SK-N-SH (cell line): ENCODE results near the gene ATP8A2. TPM values are rescaled to one million over a fixed set of nuclear protein-coding genes. Genes with fewer than 3 reads are reported as not detected.

Source experiments
- CTCF ChIA-PET: fragments of 300-600, 350-600 bp; formaldehyde crosslinking; extraction: SDS; loops from one replicate; lab custom pipeline; 2021; lab: Yijun Ruan, JAX
- POLR2A ChIA-PET: fragments of 350-600 bp; sonication (Branson Sonifier 250); formaldehyde crosslinking; extraction: SDS; loops from one replicate; lab custom pipeline; 2020; ENCODE audit warnings: antibody characterized with exemption, inconsistent platforms; lab: Yijun Ruan, JAX
- DNase-seq: peaks from one replicate; pipeline ENCODE4 v3.0.0; 2012
- H2AFZ ChIP-seq: fragments of 200-600 bp; sonication (generic); 2 replicates; pipeline ENCODE4 v1.8.1; 2016; ENCODE audit warnings: antibody characterized with exemption, mild to moderate bottlenecking, low read depth
- H3F3A ChIP-seq: fragments of 200-600 bp; sonication (generic); replicated peaks from 2 replicates; pipeline ENCODE3; 2016; ENCODE audit warnings: antibody characterized with exemption, mild to moderate bottlenecking; ENCODE audit not compliant: insufficient read depth
- H3K27ac ChIP-seq, 2 experiments: fragments of 200-500 bp in 1 of 2; fragments of 200-600 bp in 1 of 2; sonication (Bioruptor generic) in 1 of 2; sonication (generic), shearing (Covaris generic) in 1 of 2; 2 replicates each; pipeline versions ENCODE4 v1.5.1 to v1.6.1; 2014 to 2016; ENCODE audit warnings: low read depth in 2 of 2, inconsistent platforms in 1 of 2, low read length in 1 of 2, mild to moderate bottlenecking in 1 of 2, mixed read lengths in 1 of 2
- H3K27me3 ChIP-seq: fragments of 200-600 bp; sonication (generic), shearing (Covaris generic); 2 replicates; pipeline ENCODE4 v1.6.1; 2016; ENCODE audit warnings: mixed run types; ENCODE audit not compliant: insufficient read depth
- H3K36me3 ChIP-seq, 2 experiments: fragments of 200-500 bp in 1 of 2; fragments of 200-600 bp in 1 of 2; sonication (Bioruptor generic) in 1 of 2; sonication (generic) in 1 of 2; replicated peaks in 1 of 2; 2 replicates each; pipeline versions ENCODE3 to v1.5.1; 2014 to 2016; ENCODE audit warnings: low read length in 1 of 2, mild to moderate bottlenecking in 1 of 2; ENCODE audit not compliant: insufficient read depth in 2 of 2, control insufficient read depth in 1 of 2
- H3K4me1 ChIP-seq, 2 experiments: fragments of 200-500 bp in 1 of 2; fragments of 200-600 bp in 1 of 2; sonication (Bioruptor generic) in 1 of 2; sonication (generic), shearing (Covaris generic) in 1 of 2; 2 replicates each; pipeline versions ENCODE4 v1.5.1 to v1.6.1; 2014 to 2016; ENCODE audit warnings: low read depth in 1 of 2, low read length in 1 of 2, mixed run types in 1 of 2; ENCODE audit not compliant: insufficient read depth in 2 of 2, control insufficient read depth in 1 of 2
- H3K4me2 ChIP-seq: fragments of 200-600 bp; sonication (generic), shearing (Covaris generic); 2 replicates; pipeline ENCODE4 v1.6.1; 2017; ENCODE audit warnings: mixed run types
- H3K4me3 ChIP-seq, 2 experiments: fragments of 200-500 bp in 1 of 2; fragments of 200-600 bp in 1 of 2; sonication (Bioruptor generic) in 1 of 2; sonication (generic), shearing (Covaris generic) in 1 of 2; 2 replicates each; pipeline versions ENCODE4 v1.5.1 to v1.8.1; 2014 to 2016; ENCODE audit warnings: low read depth in 2 of 2, inconsistent platforms in 1 of 2, low read length in 1 of 2, mild to moderate bottlenecking in 1 of 2, mixed read lengths in 1 of 2, moderate library complexity in 1 of 2
- H3K79me2 ChIP-seq: fragments of 200-600 bp; sonication (generic); 2 replicates; pipeline ENCODE4 v1.8.1; 2017; ENCODE audit warnings: mild to moderate bottlenecking; ENCODE audit not compliant: insufficient read depth
- H3K9ac ChIP-seq: fragments of 200-600 bp; sonication (generic); 2 replicates; pipeline ENCODE4 v1.6.1; 2017; ENCODE audit warnings: mixed run types
- H3K9me2 ChIP-seq: fragments of 200-600 bp; sonication (generic); 2 replicates; pipeline ENCODE4 v1.6.1; 2017; ENCODE audit warnings: mixed run types
- H3K9me3 ChIP-seq: fragments of 200-600 bp; sonication (generic); 2 replicates; pipeline ENCODE4 v1.6.1; 2017; ENCODE audit warnings: mixed run types, mild to moderate bottlenecking, moderate library complexity
- H4K20me1 ChIP-seq: fragments of 200-600 bp; sonication (generic); 2 replicates; pipeline ENCODE4 v1.6.1; 2017; ENCODE audit warnings: mild to moderate bottlenecking, mixed run types; ENCODE audit not compliant: insufficient read depth
- CHD2 ChIP-seq: fragments of 150-350 bp; IDR thresholded peaks from 2 replicates; pipeline ENCODE4 v1.6.1; 2018; ENCODE audit warnings: low read length; ENCODE audit not compliant: partially characterized antibody
- ELF1 ChIP-seq: IDR thresholded peaks from 2 replicates; pipeline ENCODE4 v1.4.0; 2012
- EP300 ChIP-seq, 2 experiments: IDR thresholded peaks; 2 replicates each; pipeline versions ENCODE4 v1.4.0 to v1.6.1; 2012; ENCODE audit warnings: borderline replicate concordance in 1 of 2, low read depth in 1 of 2, low read length in 1 of 2
- EZH2phosphoT487 ChIP-seq: fragments of 200-600 bp; sonication (generic); IDR thresholded peaks from 2 replicates; pipeline ENCODE4 v1.6.1; 2017; ENCODE audit warnings: low read depth, mixed run types, mild to moderate bottlenecking, antibody characterized with exemption, moderate library complexity, borderline replicate concordance
- GATA2 ChIP-seq: sonication (generic); formaldehyde crosslinking; IDR thresholded peaks from 2 replicates; pipeline ENCODE4 v1.5.0; 2020; ENCODE audit warnings: mild to moderate bottlenecking, missing genetic modification reagents
- JUND ChIP-seq: IDR thresholded peaks from 2 replicates; pipeline ENCODE4 v1.4.0; 2012
- NFIC ChIP-seq: IDR thresholded peaks from 2 replicates; pipeline ENCODE4 v1.4.0; 2012; ENCODE audit warnings: borderline replicate concordance
- NRF1 ChIP-seq: IDR thresholded peaks from 2 replicates; pipeline ENCODE4 v1.6.1; 2012; ENCODE audit warnings: low read depth, mild to moderate bottlenecking, low read length
- POLR2AphosphoS5 ChIP-seq: IDR thresholded peaks from 2 replicates; pipeline ENCODE4 v1.6.1; 2012; ENCODE audit warnings: low read depth, low read length
- RAD21 ChIP-seq: IDR thresholded peaks from 2 replicates; pipeline ENCODE4 v1.6.1; 2012; ENCODE audit warnings: mild to moderate bottlenecking, low read length
- SIN3A ChIP-seq: IDR thresholded peaks from 2 replicates; pipeline ENCODE4 v1.6.1; 2012; ENCODE audit warnings: low read depth, mild to moderate bottlenecking, low read length, moderate library complexity, borderline replicate concordance
- SMC3 ChIP-seq: IDR thresholded peaks from 2 replicates; pipeline ENCODE4 v1.6.1; 2012; ENCODE audit warnings: low read depth, low read length, improper control_type of control experiment
- TAF1 ChIP-seq: IDR thresholded peaks from 2 replicates; pipeline ENCODE4 v1.6.1; 2012; ENCODE audit warnings: low read depth, mild to moderate bottlenecking, low read length, moderate library complexity, borderline replicate concordance
- WGBS: methylation state at CpG from one replicate; pipeline ENCODE4 v1.1.6; 2017; ENCODE audit warnings: low lambda C conversion rate; 5-methylcytosine and 5-hydroxymethylcytosine counted together
- polyA plus RNA-seq, 3 experiments: library from polyadenylated mRNA; depleted of rRNA; stranded (reverse); fragments of >200 nt; gene quantifications; 2 replicates each; pipeline ENCODE4 v1.2.3, GENCODE V29; 2012
- TF ChIP-seq, protein P1 (sequence below): fragments of 200-600 bp; sonication (generic); IDR thresholded peaks from 2 replicates; pipeline ENCODE4 v1.6.1; 2017; ENCODE audit warnings: antibody characterized with exemption, mild to moderate bottlenecking, moderate library complexity
- TF ChIP-seq, protein P2 (sequence below): IDR thresholded peaks from 2 replicates; pipeline ENCODE4 v1.6.1; 2012; ENCODE audit warnings: mild to moderate bottlenecking, low read depth, low read length, moderate library complexity
- TF ChIP-seq, protein P3 (sequence below): fragments of 150-350 bp; IDR thresholded peaks from 2 replicates; pipeline ENCODE4 v1.6.1; 2017; ENCODE audit warnings: antibody characterized with exemption, low read length, low read depth, borderline replicate concordance
- TF ChIP-seq, protein P4 (sequence below): IDR thresholded peaks from 2 replicates; pipeline ENCODE4 v1.4.0; 2012; ENCODE audit warnings: low read depth
- TF ChIP-seq, protein P5 (sequence below): fragments of 150-350 bp; IDR thresholded peaks from 2 replicates; pipeline ENCODE4 v1.6.1; 2016; ENCODE audit warnings: mild to moderate bottlenecking, low read depth, low read length
- TF ChIP-seq, protein P6 (sequence below): IDR thresholded peaks from 2 replicates; pipeline ENCODE4 v1.4.0; 2012; ENCODE audit warnings: low read depth, borderline replicate concordance
- TF ChIP-seq, protein P7 (sequence below): IDR thresholded peaks from 2 replicates; pipeline ENCODE4; 2012

Gene ATP8A2
- polyA plus RNA-seq, 1 of the 3 experiments (the other 2 are of a cell fraction) = 0.02 TPM

DNA sequence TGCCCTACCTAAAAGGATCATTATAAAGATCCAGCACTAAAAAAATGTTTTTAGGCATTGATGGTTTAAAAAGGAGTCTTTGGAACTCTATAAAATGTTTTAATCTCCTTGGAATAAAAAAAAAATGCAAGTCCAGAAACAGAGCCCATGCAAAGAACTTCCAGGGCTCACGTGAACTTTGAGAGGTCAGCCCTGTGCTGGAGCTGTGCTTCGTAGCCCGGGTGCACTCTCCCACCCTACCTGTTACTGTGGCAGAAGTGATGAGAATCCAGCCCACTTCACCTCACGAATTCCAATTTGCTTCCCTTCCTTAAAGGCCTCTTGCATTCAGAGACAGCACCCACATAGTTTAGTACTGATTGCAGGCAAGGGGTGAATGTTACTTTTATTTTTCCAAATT lies 412.3 kb downstream of the ATP8A2 start:
- no peaks in the 10 kb centered on the region for H4K20me1 ChIP-seq
- H3K9ac ChIP-seq = no peak overlapping the region
- no peak overlapping the region for H3K27ac ChIP-seq
- H2AFZ ChIP-seq = no peak overlapping the region
- H3K4me3 ChIP-seq = no peak overlapping the region
- 30% methylated on average over 4 of the region's 4 CpGs for WGBS
- DNase-seq = no peak
- H3K4me2 ChIP-seq = no peak overlapping the region
- no peaks in the 10 kb centered on the region for H3K4me1 ChIP-seq
- H3K27me3 ChIP-seq = no peaks in the 10 kb centered on the region
- H3K79me2 ChIP-seq = no peaks in the 10 kb centered on the region
- CTCF ChIA-PET = no interaction called here
- H3K9me3 ChIP-seq = no peaks in the 10 kb centered on the region
- H3K9me2 ChIP-seq = no peaks in the 10 kb centered on the region
- no peaks in the 10 kb centered on the region for H3F3A ChIP-seq
- TF ChIP-seq SIN3A (no peak), EZH2phosphoT487 (no peak), SMC3 (no peak), TAF1 (no peak), NFIC (no peak), POLR2AphosphoS5 (no peak), RAD21 (no peak), EP300 (IDR thresholded peaks at IDR 0.05; ENCODE audit: borderline replicate concordance in 1 of 2, low read depth in 1 of 2, low read length in 1 of 2) (no peak), NRF1 (no peak), CHD2 (no peak), JUND (no peak), ELF1 (no peak), GATA2 (CRISPR knock-in tag) (no peak)
- TF ChIP-seq, protein P1, sequence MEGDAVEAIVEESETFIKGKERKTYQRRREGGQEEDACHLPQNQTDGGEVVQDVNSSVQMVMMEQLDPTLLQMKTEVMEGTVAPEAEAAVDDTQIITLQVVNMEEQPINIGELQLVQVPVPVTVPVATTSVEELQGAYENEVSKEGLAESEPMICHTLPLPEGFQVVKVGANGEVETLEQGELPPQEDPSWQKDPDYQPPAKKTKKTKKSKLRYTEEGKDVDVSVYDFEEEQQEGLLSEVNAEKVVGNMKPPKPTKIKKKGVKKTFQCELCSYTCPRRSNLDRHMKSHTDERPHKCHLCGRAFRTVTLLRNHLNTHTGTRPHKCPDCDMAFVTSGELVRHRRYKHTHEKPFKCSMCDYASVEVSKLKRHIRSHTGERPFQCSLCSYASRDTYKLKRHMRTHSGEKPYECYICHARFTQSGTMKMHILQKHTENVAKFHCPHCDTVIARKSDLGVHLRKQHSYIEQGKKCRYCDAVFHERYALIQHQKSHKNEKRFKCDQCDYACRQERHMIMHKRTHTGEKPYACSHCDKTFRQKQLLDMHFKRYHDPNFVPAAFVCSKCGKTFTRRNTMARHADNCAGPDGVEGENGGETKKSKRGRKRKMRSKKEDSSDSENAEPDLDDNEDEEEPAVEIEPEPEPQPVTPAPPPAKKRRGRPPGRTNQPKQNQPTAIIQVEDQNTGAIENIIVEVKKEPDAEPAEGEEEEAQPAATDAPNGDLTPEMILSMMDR = no peak
- TF ChIP-seq, protein P2, sequence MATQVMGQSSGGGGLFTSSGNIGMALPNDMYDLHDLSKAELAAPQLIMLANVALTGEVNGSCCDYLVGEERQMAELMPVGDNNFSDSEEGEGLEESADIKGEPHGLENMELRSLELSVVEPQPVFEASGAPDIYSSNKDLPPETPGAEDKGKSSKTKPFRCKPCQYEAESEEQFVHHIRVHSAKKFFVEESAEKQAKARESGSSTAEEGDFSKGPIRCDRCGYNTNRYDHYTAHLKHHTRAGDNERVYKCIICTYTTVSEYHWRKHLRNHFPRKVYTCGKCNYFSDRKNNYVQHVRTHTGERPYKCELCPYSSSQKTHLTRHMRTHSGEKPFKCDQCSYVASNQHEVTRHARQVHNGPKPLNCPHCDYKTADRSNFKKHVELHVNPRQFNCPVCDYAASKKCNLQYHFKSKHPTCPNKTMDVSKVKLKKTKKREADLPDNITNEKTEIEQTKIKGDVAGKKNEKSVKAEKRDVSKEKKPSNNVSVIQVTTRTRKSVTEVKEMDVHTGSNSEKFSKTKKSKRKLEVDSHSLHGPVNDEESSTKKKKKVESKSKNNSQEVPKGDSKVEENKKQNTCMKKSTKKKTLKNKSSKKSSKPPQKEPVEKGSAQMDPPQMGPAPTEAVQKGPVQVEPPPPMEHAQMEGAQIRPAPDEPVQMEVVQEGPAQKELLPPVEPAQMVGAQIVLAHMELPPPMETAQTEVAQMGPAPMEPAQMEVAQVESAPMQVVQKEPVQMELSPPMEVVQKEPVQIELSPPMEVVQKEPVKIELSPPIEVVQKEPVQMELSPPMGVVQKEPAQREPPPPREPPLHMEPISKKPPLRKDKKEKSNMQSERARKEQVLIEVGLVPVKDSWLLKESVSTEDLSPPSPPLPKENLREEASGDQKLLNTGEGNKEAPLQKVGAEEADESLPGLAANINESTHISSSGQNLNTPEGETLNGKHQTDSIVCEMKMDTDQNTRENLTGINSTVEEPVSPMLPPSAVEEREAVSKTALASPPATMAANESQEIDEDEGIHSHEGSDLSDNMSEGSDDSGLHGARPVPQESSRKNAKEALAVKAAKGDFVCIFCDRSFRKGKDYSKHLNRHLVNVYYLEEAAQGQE = no peak
- TF ChIP-seq, protein P3, sequence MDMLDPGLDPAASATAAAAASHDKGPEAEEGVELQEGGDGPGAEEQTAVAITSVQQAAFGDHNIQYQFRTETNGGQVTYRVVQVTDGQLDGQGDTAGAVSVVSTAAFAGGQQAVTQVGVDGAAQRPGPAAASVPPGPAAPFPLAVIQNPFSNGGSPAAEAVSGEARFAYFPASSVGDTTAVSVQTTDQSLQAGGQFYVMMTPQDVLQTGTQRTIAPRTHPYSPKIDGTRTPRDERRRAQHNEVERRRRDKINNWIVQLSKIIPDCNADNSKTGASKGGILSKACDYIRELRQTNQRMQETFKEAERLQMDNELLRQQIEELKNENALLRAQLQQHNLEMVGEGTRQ = no peak
- TF ChIP-seq, protein P4, sequence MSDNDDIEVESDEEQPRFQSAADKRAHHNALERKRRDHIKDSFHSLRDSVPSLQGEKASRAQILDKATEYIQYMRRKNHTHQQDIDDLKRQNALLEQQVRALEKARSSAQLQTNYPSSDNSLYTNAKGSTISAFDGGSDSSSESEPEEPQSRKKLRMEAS = no peak
- TF ChIP-seq, protein P5, sequence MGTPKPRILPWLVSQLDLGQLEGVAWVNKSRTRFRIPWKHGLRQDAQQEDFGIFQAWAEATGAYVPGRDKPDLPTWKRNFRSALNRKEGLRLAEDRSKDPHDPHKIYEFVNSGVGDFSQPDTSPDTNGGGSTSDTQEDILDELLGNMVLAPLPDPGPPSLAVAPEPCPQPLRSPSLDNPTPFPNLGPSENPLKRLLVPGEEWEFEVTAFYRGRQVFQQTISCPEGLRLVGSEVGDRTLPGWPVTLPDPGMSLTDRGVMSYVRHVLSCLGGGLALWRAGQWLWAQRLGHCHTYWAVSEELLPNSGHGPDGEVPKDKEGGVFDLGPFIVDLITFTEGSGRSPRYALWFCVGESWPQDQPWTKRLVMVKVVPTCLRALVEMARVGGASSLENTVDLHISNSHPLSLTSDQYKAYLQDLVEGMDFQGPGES = no peak
- TF ChIP-seq, protein P6, sequence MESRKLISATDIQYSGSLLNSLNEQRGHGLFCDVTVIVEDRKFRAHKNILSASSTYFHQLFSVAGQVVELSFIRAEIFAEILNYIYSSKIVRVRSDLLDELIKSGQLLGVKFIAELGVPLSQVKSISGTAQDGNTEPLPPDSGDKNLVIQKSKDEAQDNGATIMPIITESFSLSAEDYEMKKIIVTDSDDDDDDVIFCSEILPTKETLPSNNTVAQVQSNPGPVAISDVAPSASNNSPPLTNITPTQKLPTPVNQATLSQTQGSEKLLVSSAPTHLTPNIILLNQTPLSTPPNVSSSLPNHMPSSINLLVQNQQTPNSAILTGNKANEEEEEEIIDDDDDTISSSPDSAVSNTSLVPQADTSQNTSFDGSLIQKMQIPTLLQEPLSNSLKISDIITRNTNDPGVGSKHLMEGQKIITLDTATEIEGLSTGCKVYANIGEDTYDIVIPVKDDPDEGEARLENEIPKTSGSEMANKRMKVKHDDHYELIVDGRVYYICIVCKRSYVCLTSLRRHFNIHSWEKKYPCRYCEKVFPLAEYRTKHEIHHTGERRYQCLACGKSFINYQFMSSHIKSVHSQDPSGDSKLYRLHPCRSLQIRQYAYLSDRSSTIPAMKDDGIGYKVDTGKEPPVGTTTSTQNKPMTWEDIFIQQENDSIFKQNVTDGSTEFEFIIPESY = no peak
- TF ChIP-seq, protein P7, sequence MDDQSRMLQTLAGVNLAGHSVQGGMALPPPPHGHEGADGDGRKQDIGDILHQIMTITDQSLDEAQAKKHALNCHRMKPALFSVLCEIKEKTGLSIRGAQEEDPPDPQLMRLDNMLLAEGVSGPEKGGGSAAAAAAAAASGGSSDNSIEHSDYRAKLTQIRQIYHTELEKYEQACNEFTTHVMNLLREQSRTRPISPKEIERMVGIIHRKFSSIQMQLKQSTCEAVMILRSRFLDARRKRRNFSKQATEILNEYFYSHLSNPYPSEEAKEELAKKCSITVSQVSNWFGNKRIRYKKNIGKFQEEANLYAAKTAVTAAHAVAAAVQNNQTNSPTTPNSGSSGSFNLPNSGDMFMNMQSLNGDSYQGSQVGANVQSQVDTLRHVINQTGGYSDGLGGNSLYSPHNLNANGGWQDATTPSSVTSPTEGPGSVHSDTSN = no peak
- TF ChIP-seq, all 33 proteins: peak for 0
- POLR2A ChIA-PET = no interaction called here
- H3K36me3 ChIP-seq = no peaks in the 10 kb centered on the region
